ENCODE data around the gene RLN3. TPM values are rescaled to one million over a fixed set of nuclear protein-coding genes. Genes with fewer than 3 reads are reported as not detected.

Gene RLN3
- total and polyA plus RNA-seq, 9 of the 15 experiments (the other 6 are each of a cell fraction or from before 2014, with no cell fraction given), result 0.31 to 1.2 (median 0.71) TPM; not detected in 6

DNA sequence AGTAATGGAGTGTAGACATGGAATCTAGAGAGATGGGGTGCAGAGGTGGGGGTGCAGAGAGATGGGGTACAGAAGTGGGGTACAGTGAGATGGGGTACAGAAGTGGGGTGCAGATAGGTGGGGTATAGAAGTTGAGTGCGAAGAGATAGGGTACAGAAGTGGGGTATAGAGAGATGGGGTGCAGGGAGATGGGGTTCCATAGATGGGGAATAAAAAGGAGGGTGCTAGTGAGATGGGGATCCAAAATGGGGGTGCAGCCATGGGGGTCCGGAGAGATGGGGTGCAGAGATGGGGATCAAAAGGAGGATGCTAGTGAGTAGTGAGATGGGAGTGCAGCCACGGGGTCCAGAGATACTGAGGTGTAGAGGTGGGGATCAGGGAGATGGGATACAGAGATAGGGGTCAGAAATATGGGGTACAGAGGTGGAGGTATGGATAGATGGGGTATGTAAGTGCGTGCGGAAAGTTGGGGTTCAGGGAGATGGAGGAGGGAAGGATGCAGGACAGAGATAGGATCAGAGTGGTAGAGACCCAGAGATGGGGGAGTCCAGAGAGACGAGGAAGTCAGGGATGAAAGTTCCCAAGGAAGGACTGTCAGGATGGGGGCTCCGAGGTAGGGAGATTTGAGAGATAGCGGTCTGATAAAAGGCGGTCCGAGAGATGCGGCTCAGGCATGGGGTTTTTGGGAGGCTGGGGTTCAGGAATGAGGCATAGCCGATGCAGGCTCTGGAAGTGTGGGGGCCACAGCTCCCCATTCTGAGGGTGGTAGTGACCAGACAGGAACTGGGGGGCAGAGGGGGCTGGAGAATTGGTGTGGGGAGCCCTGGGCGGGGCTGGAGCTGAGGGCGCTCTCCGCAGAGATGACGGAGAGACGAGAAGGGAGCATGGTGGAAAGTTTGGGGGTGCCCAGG is 30.5 kb downstream of the RLN3 start:
- peak overlapping the region in 1 of 2 experiments; percentile 22; a peak in 1 of 4 replicates for H3K9ac ChIP-seq (ENCODE audit: insufficient read depth in 1 of 2, low read depth in 2 of 2, low read length in 2 of 2)
- BruUV-seq (replicated peaks), result no TSS peak
- FAIRE-seq, result no peak
- H3K9me1 ChIP-seq (ENCODE audit: control insufficient read depth, insufficient read depth, low read length), result no peaks in the 10 kb centered on the region
- peak overlapping the region; percentile 70 for H2AFZ ChIP-seq (ENCODE audit: low read depth, low read length)
- peak in 1 of 4 experiments; percentile 6 for DNase-seq (ENCODE audit: extremely low read depth in 1 of 4, low spot score in 3 of 4)
- H3K4me1 ChIP-seq (replicated peaks in 1 of 2; ENCODE audit: control insufficient read depth in 2 of 2, insufficient read depth in 2 of 2, low read length in 2 of 2), result peaks cover 36 to 68% of the 10 kb centered on the region in 2 experiments
- H3K27ac ChIP-seq (ENCODE audit: extremely low read depth, low read depth, low read length), result no peak overlapping the region
- H3K9me3 ChIP-seq (replicated peaks; ENCODE audit: control insufficient read depth, insufficient read depth, low read depth, low read length), result no peaks in the 10 kb centered on the region
- no peaks in the 10 kb centered on the region for H4K20me1 ChIP-seq (replicated peaks; ENCODE audit: control insufficient read depth, insufficient read depth, low read length)
- CTCF ChIA-PET (ENCODE audit: low intra/inter-chr PET ratio), result interaction anchor here (0.5 to 1.4 kb wide), 2 partner anchors 178 to 448 kb away, joined by 3 read pairs; no protein-coding TSS in a partner anchor
- intact Hi-C loops (cut with micrococcal nuclease) (no loop called here), in situ Hi-C loops (cut with MboI) (loop anchor here (25.0 kb wide), 1 partner anchor 471 kb away; no protein-coding TSS in a partner anchor)
- H3K36me3 ChIP-seq (ENCODE audit: control insufficient read depth, insufficient read depth, low read length), result no peaks in the 10 kb centered on the region
- peak overlapping the region; percentile 31 for H3K4me3 ChIP-seq
- no peak for ATAC-seq
- no peaks in the 10 kb centered on the region for H3K27me3 ChIP-seq (ENCODE audit: control insufficient read depth in 2 of 2, insufficient read depth in 2 of 2, low read length in 2 of 2)
- H3K79me2 ChIP-seq (ENCODE audit: control insufficient read depth, insufficient read depth, low read length), result no peaks in the 10 kb centered on the region
- H3K4me2 ChIP-seq (ENCODE audit: insufficient read depth, low read length), result peak overlapping the region; percentile 63
- 7% methylated on average over 17 of the region's 17 CpGs for WGBS (ENCODE audit: insufficient coverage, low coverage, missing lambda C conversion rate)
- POLR2A ChIA-PET, result interaction anchor here (0.7 to 2.4 kb wide), 5 partner anchors 18 to 173 kb away, joined by 3 to 8 read pairs (median 4); partner anchors contain the start of genes DCAF15 and IL27RA
- TF ChIP-seq CHD4 (IDR thresholded peaks at IDR 0.05; ENCODE audit: insufficient read depth, insufficient replicate concordance, low read depth, low read length, poor library complexity, severe bottlenecking) (peak; percentile 49), ZNF12 (CRISPR knock-in tag; IDR thresholded peaks at IDR 0.05) (0 out of 2 replicates have a peak, but pooled peaks have one; percentile 29), LEF1 (IDR thresholded peaks at IDR 0.05) (no peak), HDAC1 (IDR thresholded peaks at IDR 0.05) (0 out of 4 replicates have a peak, but pooled peaks of 1 of the 2 experiments have one; percentile 37), SMAD4 (CRISPR knock-in tag; conservative IDR thresholded peaks at IDR 0.05) (no peak), NCOR1 (IDR thresholded peaks at IDR 0.05) (peak; percentile 62), ATF1 (CRISPR knock-in tag; IDR thresholded peaks at IDR 0.05) (no peak), ATF1 (tag; IDR thresholded peaks at IDR 0.05) (0 out of 2 replicates have a peak, but pooled peaks have one; percentile 31), RUNX1 (IDR thresholded peaks at IDR 0.05; ENCODE audit: low read depth) (0 out of 2 replicates have a peak, but pooled peaks have one; percentile 26), SRF (CRISPR knock-in tag; IDR thresholded peaks at IDR 0.05) (no peak)
- TF ChIP-seq, protein P1, sequence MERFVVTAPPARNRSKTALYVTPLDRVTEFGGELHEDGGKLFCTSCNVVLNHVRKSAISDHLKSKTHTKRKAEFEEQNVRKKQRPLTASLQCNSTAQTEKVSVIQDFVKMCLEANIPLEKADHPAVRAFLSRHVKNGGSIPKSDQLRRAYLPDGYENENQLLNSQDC (CRISPR knock-in tag; IDR thresholded peaks at IDR 0.05), result no peak
- TF ChIP-seq, protein P2, sequence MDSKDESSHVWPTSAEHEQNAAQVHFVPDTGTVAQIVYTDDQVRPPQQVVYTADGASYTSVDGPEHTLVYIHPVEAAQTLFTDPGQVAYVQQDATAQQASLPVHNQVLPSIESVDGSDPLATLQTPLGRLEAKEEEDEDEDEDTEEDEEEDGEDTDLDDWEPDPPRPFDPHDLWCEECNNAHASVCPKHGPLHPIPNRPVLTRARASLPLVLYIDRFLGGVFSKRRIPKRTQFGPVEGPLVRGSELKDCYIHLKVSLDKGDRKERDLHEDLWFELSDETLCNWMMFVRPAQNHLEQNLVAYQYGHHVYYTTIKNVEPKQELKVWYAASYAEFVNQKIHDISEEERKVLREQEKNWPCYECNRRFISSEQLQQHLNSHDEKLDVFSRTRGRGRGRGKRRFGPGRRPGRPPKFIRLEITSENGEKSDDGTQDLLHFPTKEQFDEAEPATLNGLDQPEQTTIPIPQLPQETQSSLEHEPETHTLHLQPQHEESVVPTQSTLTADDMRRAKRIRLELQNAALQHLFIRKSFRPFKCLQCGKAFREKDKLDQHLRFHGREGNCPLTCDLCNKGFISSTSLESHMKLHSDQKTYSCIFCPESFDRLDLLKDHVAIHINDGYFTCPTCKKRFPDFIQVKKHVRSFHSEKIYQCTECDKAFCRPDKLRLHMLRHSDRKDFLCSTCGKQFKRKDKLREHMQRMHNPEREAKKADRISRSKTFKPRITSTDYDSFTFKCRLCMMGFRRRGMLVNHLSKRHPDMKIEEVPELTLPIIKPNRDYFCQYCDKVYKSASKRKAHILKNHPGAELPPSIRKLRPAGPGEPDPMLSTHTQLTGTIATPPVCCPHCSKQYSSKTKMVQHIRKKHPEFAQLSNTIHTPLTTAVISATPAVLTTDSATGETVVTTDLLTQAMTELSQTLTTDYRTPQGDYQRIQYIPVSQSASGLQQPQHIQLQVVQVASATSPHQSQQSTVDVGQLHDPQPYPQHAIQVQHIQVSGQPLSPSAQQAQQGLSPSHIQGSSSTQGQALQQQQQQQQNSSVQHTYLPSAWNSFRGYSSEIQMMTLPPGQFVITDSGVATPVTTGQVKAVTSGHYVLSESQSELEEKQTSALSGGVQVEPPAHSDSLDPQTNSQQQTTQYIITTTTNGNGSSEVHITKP (IDR thresholded peaks at IDR 0.05; ENCODE audit: partially characterized antibody), result peak; percentile 77

All from K562 (cell line).